HCT116 (cell line): ENCODE data around the gene ARAP1.

Source experiments
- SP1 ChIP-seq: IDR thresholded peaks from 2 replicates; pipeline ENCODE4 v1.6.1; 2012; ENCODE audit warnings: low read depth
- TF ChIP-seq, protein P1 (sequence below), 3 experiments: fragments of 200-600 bp in 1 of 3; sonication (generic) in 1 of 3; IDR thresholded peaks in 2 of 3; conservative IDR thresholded peaks in 1 of 3; 2 replicates each; pipeline ENCODE4 v1.5.1; 2012 to 2017; ENCODE audit warnings: low read depth in 2 of 3, low read length in 2 of 3, antibody characterized with exemption in 1 of 3, borderline replicate concordance in 1 of 3, control low read depth in 1 of 3, mild to moderate bottlenecking in 1 of 3, mixed read lengths in 1 of 3, mixed run types in 1 of 3, moderate library complexity in 1 of 3; ENCODE audit not compliant: insufficient read depth in 1 of 3

DNA sequence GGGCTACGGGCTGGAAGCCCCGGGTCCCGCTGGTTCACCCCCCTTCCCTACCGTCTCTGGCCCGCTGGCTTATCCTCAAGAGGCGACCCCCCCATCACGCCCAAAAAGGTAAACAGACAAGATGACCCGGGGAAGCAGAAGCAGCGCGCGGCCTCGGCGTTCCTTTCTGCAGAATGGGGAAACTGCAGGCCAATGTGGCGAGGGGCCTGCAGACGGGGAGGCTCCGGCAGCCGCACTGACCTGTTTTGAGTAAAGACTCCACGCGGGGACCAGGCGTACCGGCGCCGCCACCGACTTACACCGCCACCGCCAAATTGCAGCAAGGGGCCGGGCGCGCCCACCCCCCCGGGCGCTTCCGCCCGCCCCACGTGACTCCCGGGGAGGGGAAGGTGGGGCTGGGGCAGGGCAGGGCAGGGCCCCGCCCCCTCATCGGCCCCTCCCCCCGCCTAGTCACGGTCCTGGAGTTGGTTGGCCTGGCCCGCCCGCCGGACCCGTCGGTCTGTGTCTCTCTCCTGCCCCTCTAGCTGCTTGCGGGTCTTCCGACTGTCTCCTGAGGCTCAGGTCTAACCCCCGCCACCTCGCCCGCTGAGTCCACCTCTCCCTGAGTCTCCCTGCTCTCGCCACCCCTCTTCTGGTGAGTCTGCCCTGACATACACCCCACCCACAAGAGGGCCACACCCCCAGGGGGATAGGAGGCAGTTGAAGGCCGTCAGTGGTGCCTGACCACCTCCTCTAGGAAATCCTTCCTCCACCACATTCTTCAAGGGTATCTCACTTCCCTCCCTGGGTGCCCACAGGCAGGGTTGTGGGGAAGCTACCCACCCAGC, at the start of gene ARAP1:
- no peak for TF ChIP-seq SP1
- TF ChIP-seq, protein P1, sequence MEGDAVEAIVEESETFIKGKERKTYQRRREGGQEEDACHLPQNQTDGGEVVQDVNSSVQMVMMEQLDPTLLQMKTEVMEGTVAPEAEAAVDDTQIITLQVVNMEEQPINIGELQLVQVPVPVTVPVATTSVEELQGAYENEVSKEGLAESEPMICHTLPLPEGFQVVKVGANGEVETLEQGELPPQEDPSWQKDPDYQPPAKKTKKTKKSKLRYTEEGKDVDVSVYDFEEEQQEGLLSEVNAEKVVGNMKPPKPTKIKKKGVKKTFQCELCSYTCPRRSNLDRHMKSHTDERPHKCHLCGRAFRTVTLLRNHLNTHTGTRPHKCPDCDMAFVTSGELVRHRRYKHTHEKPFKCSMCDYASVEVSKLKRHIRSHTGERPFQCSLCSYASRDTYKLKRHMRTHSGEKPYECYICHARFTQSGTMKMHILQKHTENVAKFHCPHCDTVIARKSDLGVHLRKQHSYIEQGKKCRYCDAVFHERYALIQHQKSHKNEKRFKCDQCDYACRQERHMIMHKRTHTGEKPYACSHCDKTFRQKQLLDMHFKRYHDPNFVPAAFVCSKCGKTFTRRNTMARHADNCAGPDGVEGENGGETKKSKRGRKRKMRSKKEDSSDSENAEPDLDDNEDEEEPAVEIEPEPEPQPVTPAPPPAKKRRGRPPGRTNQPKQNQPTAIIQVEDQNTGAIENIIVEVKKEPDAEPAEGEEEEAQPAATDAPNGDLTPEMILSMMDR (IDR thresholded peaks at IDR 0.05 in 2 of 3, conservative IDR thresholded peaks at IDR 0.05 in 1 of 3; ENCODE audit: borderline replicate concordance in 1 of 3, insufficient read depth in 1 of 3, low read depth in 2 of 3, low read length in 2 of 3): no peak
